ENCODE data around the gene UMAD1.

- TF ChIP-seq, protein P1, sequence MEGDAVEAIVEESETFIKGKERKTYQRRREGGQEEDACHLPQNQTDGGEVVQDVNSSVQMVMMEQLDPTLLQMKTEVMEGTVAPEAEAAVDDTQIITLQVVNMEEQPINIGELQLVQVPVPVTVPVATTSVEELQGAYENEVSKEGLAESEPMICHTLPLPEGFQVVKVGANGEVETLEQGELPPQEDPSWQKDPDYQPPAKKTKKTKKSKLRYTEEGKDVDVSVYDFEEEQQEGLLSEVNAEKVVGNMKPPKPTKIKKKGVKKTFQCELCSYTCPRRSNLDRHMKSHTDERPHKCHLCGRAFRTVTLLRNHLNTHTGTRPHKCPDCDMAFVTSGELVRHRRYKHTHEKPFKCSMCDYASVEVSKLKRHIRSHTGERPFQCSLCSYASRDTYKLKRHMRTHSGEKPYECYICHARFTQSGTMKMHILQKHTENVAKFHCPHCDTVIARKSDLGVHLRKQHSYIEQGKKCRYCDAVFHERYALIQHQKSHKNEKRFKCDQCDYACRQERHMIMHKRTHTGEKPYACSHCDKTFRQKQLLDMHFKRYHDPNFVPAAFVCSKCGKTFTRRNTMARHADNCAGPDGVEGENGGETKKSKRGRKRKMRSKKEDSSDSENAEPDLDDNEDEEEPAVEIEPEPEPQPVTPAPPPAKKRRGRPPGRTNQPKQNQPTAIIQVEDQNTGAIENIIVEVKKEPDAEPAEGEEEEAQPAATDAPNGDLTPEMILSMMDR (IDR thresholded peaks at IDR 0.05): no peak
- no peak for TF ChIP-seq POLR2A (IDR thresholded peaks at IDR 0.05)
Measured at GRCh38 chr7:7870555-7870954, 230.0 kb downstream of the UMAD1 start.

Measured in vagina (tissue), 2 donors.